ENCODE measurements around the gene USH2A.

- TF ChIP-seq TAF1 (IDR thresholded peaks at IDR 0.05; ENCODE audit: borderline replicate concordance, low read depth, low read length) (no peak), POLR2A (IDR thresholded peaks at IDR 0.05; ENCODE audit: low read depth, low read length) (no peak)
Measured at GRCh38 chr1:215589650-215590435, 833.4 kb downstream of the USH2A start.
